DMS153 (cell line): Measurements from ENCODE around the gene ADGRE2.

Experiments
- DNase-seq: peaks from one replicate; lab custom pipeline; 2025; lab: John Stamatoyannopoulos, UW

The ADGRE2 gene

GRCh38 chr19:14735915-14736314 lies 42.4 kb downstream of the ADGRE2 start:
- DNase-seq, result no peak

GRCh38 chr19:14733574-14733973 lies 44.8 kb downstream of the ADGRE2 start:
- DNase-seq, result no peak

GRCh38 chr19:14732510-14732909 lies 45.9 kb downstream of the ADGRE2 start:
- no peak for DNase-seq

GRCh38 chr19:14731200-14731599 lies 47.2 kb downstream of the ADGRE2 start:
- DNase-seq, result no peak

GRCh38 chr19:14728595-14728994 lies 49.8 kb downstream of the ADGRE2 start:
- DNase-seq, result no peak

GRCh38 chr19:14722127-14722526 lies 56.2 kb downstream of the ADGRE2 start:
- DNase-seq, result no peak

- DNase-seq, result no peak
Observed at GRCh38 chr19:14719162-14719561, 59.2 kb downstream of the ADGRE2 start.

GRCh38 chr19:14718522-14719116 lies 59.7 kb downstream of the ADGRE2 start:
- no peak for DNase-seq

GRCh38 chr19:14715841-14716240 lies 62.5 kb downstream of the ADGRE2 start:
- no peak for DNase-seq

GRCh38 chr19:14704450-14704849 lies 73.9 kb downstream of the ADGRE2 start:
- no peak for DNase-seq

GRCh38 chr19:14703833-14704232 lies 74.5 kb downstream of the ADGRE2 start:
- DNase-seq, result no peak

GRCh38 chr19:14700711-14701375 lies 77.5 kb downstream of the ADGRE2 start:
- no peak for DNase-seq

- DNase-seq, result no peak
Observed at GRCh38 chr19:14699641-14700040, 78.7 kb downstream of the ADGRE2 start.

GRCh38 chr19:14695471-14695870 lies 82.9 kb downstream of the ADGRE2 start:
- no peak for DNase-seq

GRCh38 chr19:14694641-14695266 lies 83.6 kb downstream of the ADGRE2 start:
- DNase-seq, result no peak

- peak; percentile 79 for DNase-seq
Observed at GRCh38 chr19:14689598-14690503, 88.5 kb downstream of the ADGRE2 start, which contains the start of gene ZNF333. ZNF333 (plus strand) TSS chr19:14690048; CDS start chr19:14693492, 3,444 bp downstream.

GRCh38 chr19:14686411-14686810 lies 91.9 kb downstream of the ADGRE2 start:
- DNase-seq, result no peak

GRCh38 chr19:14683439-14683838 lies 94.9 kb downstream of the ADGRE2 start:
- DNase-seq, result no peak
